ENCODE results near the gene CCDC170. TPM values are rescaled to one million over a fixed set of nuclear protein-coding genes. Genes with fewer than 3 reads are reported as not detected.

CCDC170 gene
- polyA plus RNA-seq, 1 donor: 1.8 TPM

GRCh38 chr6:151624071-151624470 lies 130.3 kb downstream of the CCDC170 start:
- no peak for DNase-seq

- no peak for DNase-seq
Measured at GRCh38 chr6:151624481-151624880, 130.7 kb downstream of the CCDC170 start.

GRCh38 chr6:151624900-151625536 lies 131.2 kb downstream of the CCDC170 start:
- DNase-seq: no peak

GRCh38 chr6:151627689-151628444 lies 134.1 kb downstream of the CCDC170 start:
- no peak for DNase-seq

- DNase-seq: no peak
Measured at GRCh38 chr6:151629791-151630190, 136.0 kb downstream of the CCDC170 start.

GRCh38 chr6:151630387-151630786 lies 136.6 kb downstream of the CCDC170 start:
- no peak for DNase-seq

GRCh38 chr6:151630991-151631655 lies 137.3 kb downstream of the CCDC170 start:
- no peak for DNase-seq

- no peak for DNase-seq
Measured at GRCh38 chr6:151632415-151632987, 138.7 kb downstream of the CCDC170 start.

GRCh38 chr6:151633526-151634335 lies 139.9 kb downstream of the CCDC170 start:
- no peak for DNase-seq

GRCh38 chr6:151634336-151634720 lies 140.5 kb downstream of the CCDC170 start:
- DNase-seq: no peak

GRCh38 chr6:151635741-151636140 lies 141.9 kb downstream of the CCDC170 start:
- no peak for DNase-seq

- DNase-seq: no peak
Measured at GRCh38 chr6:151637814-151638213, 144.0 kb downstream of the CCDC170 start.

GRCh38 chr6:151639750-151640149 lies 145.9 kb downstream of the CCDC170 start:
- no peak for DNase-seq

- DNase-seq: no peak
Measured at GRCh38 chr6:151641028-151641427, 147.2 kb downstream of the CCDC170 start.

- DNase-seq: no peak
Measured at GRCh38 chr6:151647976-151648639, 154.3 kb downstream of the CCDC170 start.

- DNase-seq: no peak
Measured at GRCh38 chr6:151649835-151650234, 156.0 kb downstream of the CCDC170 start.

GRCh38 chr6:151651639-151652038 lies 157.8 kb downstream of the CCDC170 start:
- no peak for DNase-seq

- DNase-seq: no peak
Measured at GRCh38 chr6:151652325-151652724, 158.5 kb downstream of the CCDC170 start.

- no peak for DNase-seq
Measured at GRCh38 chr6:151655099-151655498, 161.3 kb downstream of the CCDC170 start.

- no peak for DNase-seq
Measured at GRCh38 chr6:151656392-151656791, 162.6 kb downstream of the CCDC170 start.

- DNase-seq: no peak
Measured at GRCh38 chr6:151658091-151658490, 164.3 kb downstream of the CCDC170 start.

GRCh38 chr6:151659212-151659611 lies 165.4 kb downstream of the CCDC170 start:
- DNase-seq: no peak

All from hindlimb muscle (tissue), 1 donor.